ENCODE data around the gene CA7.

CA7 gene

DNA sequence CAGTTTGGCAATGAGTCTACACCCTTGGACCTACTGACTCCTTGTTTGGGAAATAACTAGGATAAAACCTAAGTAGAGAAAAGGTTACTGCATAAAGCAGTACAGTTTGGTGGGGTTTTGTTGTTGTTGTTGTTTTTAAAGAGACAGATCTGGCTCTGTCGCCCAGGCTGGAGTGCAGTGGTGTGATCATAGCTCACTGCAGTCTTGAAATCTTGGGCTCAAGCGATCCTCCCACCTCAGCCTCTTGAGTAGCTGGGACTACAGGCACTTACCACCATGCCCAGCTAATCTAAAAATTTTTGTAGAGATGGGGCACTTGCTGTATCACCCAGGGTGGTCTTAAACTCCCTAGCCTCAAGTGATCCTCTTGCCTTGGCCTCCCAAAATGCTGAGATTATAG is 37.3 kb downstream of the CA7 start:
- TF ChIP-seq, protein P1, sequence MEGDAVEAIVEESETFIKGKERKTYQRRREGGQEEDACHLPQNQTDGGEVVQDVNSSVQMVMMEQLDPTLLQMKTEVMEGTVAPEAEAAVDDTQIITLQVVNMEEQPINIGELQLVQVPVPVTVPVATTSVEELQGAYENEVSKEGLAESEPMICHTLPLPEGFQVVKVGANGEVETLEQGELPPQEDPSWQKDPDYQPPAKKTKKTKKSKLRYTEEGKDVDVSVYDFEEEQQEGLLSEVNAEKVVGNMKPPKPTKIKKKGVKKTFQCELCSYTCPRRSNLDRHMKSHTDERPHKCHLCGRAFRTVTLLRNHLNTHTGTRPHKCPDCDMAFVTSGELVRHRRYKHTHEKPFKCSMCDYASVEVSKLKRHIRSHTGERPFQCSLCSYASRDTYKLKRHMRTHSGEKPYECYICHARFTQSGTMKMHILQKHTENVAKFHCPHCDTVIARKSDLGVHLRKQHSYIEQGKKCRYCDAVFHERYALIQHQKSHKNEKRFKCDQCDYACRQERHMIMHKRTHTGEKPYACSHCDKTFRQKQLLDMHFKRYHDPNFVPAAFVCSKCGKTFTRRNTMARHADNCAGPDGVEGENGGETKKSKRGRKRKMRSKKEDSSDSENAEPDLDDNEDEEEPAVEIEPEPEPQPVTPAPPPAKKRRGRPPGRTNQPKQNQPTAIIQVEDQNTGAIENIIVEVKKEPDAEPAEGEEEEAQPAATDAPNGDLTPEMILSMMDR (IDR thresholded peaks at IDR 0.05; ENCODE audit: low read depth, low read length): no peak
- TF ChIP-seq, protein P2, sequence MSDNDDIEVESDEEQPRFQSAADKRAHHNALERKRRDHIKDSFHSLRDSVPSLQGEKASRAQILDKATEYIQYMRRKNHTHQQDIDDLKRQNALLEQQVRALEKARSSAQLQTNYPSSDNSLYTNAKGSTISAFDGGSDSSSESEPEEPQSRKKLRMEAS (IDR thresholded peaks at IDR 0.05; ENCODE audit: low read depth, low read length): no peak
- TF ChIP-seq MYC (IDR thresholded peaks at IDR 0.05; ENCODE audit: low read depth, low read length) (no peak), POLR2A (IDR thresholded peaks at IDR 0.05; ENCODE audit: extremely low read depth, insufficient read length) (no peak)
- H3K4me3 ChIP-seq (ENCODE audit: low read depth, low read length): peak overlapping the region; percentile 73
- no peak for DNase-seq (ENCODE audit: low read depth)

DNA sequence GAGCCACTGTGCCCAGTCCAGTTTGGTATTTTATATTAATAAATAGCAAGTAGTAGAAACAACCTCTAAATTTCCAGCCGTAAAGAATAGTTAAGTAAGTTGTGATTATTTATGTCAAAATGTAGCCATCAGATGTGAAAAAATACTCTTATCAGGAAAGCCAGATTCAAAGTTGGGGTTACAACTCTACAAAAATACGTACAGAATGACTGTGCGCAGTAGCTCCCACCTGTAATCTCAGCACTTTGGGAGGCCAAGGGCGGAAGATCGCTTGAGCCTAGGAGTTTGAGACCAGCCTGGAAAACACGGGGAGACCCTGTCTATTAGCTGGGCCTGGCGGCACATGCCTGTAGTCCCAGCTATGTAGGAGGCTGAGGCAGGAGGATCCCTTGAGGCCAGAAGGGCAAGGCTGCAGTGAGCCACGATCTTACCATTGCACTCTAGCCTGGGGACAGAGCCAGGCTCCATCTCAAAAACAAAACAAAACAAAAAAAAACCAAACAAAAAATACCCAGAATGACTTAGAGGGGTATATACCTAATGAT is 37.8 kb downstream of the CA7 start:
- DNase-seq (ENCODE audit: low read depth): no peak
- H3K4me3 ChIP-seq (ENCODE audit: low read depth, low read length): peak overlapping the region; percentile 73
- TF ChIP-seq, protein P1 (IDR thresholded peaks at IDR 0.05; ENCODE audit: low read depth, low read length): no peak
- TF ChIP-seq POLR2A (IDR thresholded peaks at IDR 0.05; ENCODE audit: extremely low read depth, insufficient read length) (no peak), MYC (IDR thresholded peaks at IDR 0.05; ENCODE audit: low read depth, low read length) (no peak)
- TF ChIP-seq, protein P2 (IDR thresholded peaks at IDR 0.05; ENCODE audit: low read depth, low read length): no peak

DNA sequence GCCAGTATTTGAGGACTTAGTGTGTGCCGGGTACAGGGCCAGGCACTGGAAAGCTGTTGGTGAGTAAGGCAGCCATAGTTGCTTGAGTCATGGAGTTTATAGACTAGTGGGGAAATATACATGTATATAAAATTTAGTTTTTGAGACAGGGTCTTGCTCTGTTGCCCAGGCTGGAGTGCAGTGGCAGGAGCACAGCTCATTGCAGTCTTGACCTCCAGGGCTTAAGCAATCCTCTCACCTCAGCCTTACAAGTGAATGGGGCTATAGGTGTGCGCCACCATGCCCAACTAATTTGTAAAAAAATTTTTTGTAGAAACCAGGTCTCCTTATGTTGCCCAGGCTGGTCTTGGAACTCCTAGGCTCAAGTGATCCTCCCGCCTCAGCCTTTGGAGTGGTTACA is 38.5 kb downstream of the CA7 start:
- TF ChIP-seq MYC (IDR thresholded peaks at IDR 0.05; ENCODE audit: low read depth, low read length) (no peak), POLR2A (IDR thresholded peaks at IDR 0.05; ENCODE audit: extremely low read depth, insufficient read length) (no peak)
- TF ChIP-seq, protein P1 (IDR thresholded peaks at IDR 0.05; ENCODE audit: low read depth, low read length): no peak
- TF ChIP-seq, protein P2 (IDR thresholded peaks at IDR 0.05; ENCODE audit: low read depth, low read length): no peak
- no peak for DNase-seq (ENCODE audit: low read depth)

DNA sequence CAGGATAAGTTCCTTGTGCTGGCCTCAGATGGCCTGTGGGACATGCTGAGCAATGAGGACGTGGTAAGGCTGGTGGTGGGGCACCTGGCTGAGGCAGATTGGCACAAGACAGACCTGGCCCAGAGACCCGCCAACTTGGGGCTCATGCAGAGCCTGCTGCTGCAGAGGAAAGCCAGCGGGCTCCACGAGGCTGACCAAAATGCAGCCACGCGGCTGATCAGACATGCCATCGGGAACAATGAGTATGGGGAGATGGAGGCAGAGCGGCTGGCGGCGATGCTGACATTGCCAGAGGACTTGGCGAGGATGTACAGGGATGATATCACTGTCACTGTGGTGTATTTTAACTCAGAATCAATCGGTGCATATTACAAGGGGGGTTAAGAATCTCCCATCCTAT is 41.3 kb downstream of the CA7 start:
- TF ChIP-seq POLR2A (IDR thresholded peaks at IDR 0.05; ENCODE audit: extremely low read depth, insufficient read length) (no peak), MYC (IDR thresholded peaks at IDR 0.05; ENCODE audit: low read depth, low read length) (no peak)
- TF ChIP-seq, protein P2 (IDR thresholded peaks at IDR 0.05; ENCODE audit: low read depth, low read length): no peak
- TF ChIP-seq, protein P1 (IDR thresholded peaks at IDR 0.05; ENCODE audit: low read depth, low read length): no peak
- no peak for DNase-seq (ENCODE audit: low read depth)
- no peak overlapping the region for H3K4me3 ChIP-seq (ENCODE audit: low read depth, low read length)

More for the DNA sequence above, 38.5 kb downstream of the CA7 start:
- H3K4me3 ChIP-seq (ENCODE audit: low read depth, low read length): no peak overlapping the region

DNA sequence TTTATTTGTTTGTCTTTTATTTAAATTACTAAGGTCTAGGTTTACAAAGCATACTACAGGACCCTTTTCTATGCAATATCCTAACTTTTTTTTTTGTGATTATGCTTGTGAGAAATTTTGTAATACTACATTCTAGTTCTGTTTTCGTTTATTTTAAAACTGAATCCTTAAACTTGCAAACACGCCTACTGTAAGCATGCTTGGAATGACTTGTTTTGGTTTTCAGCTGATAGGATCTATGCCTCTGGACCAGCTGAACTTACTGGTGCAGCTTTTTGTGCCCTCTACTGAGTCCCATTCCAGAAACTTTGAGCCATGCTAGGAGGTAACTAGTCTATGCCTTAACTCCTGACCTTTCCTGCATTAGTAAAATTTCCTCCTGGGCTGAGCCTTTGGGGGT is 42.1 kb downstream of the CA7 start:
- H3K4me3 ChIP-seq (ENCODE audit: low read depth, low read length): no peak overlapping the region
- DNase-seq (ENCODE audit: low read depth): no peak
- TF ChIP-seq MYC (IDR thresholded peaks at IDR 0.05; ENCODE audit: low read depth, low read length) (no peak), POLR2A (IDR thresholded peaks at IDR 0.05; ENCODE audit: extremely low read depth, insufficient read length) (no peak)
- TF ChIP-seq, protein P2 (IDR thresholded peaks at IDR 0.05; ENCODE audit: low read depth, low read length): no peak
- TF ChIP-seq, protein P1 (IDR thresholded peaks at IDR 0.05; ENCODE audit: low read depth, low read length): no peak

Data from NB4 (cell line).